Measurements from ENCODE around the gene ZFAND2A.
"Not testable (repeated sequence)": the region's sequence is repeated elsewhere in the genome, so short reads cannot be mapped to it uniquely, and the experiment has no call there.

ZFAND2A gene

GRCh38 chr7:1159891-1160669 is at the start of gene ZFAND2A:
ZFAND2A (minus strand) TSS chr7:1160196; CDS start chr7:1158212, 1,984 bp downstream.
- peak; percentile 99 for DNase-seq

GRCh38 chr7:1209097-1209496 is 49.1 kb upstream of the ZFAND2A start:
- DNase-seq, result no peak

- not testable (repeated sequence) for DNase-seq
These were observed 45.7 kb upstream of the ZFAND2A start for GRCh38 chr7:1205742-1206141.

- no peak for DNase-seq
These were observed 44.6 kb upstream of the ZFAND2A start for GRCh38 chr7:1204460-1205140.

GRCh38 chr7:1202914-1203313 is 42.9 kb upstream of the ZFAND2A start:
- DNase-seq, result not testable (repeated sequence)

GRCh38 chr7:1201916-1202315 is 41.9 kb upstream of the ZFAND2A start:
- DNase-seq, result no peak

- DNase-seq, result no peak
These were observed 40.0 kb upstream of the ZFAND2A start for GRCh38 chr7:1200045-1200444.

GRCh38 chr7:1197997-1198625 is 38.1 kb upstream of the ZFAND2A start:
- DNase-seq, result no peak

- no peak for DNase-seq
These were observed 37.0 kb upstream of the ZFAND2A start for GRCh38 chr7:1196950-1197349.

- not testable (repeated sequence) for DNase-seq
These were observed 36.4 kb upstream of the ZFAND2A start for GRCh38 chr7:1196441-1196840.

- DNase-seq, result peak; percentile 41 to 47
These were observed 33.8 kb upstream of the ZFAND2A start for GRCh38 chr7:1193593-1194424.

- DNase-seq, result peak in 1 of 2 experiments; percentile 19
These were observed 32.2 kb upstream of the ZFAND2A start for GRCh38 chr7:1192171-1192676.

- DNase-seq, result no peak
These were observed 30.2 kb upstream of the ZFAND2A start for GRCh38 chr7:1189986-1190772.

- no peak for DNase-seq
These were observed 28.8 kb upstream of the ZFAND2A start for GRCh38 chr7:1188720-1189294.

GRCh38 chr7:1187127-1187526 is 27.1 kb upstream of the ZFAND2A start:
- DNase-seq, result no peak

- no peak for DNase-seq
These were observed 21.6 kb upstream of the ZFAND2A start for GRCh38 chr7:1181640-1182039.

GRCh38 chr7:1181031-1181430 is 21.0 kb upstream of the ZFAND2A start:
- DNase-seq, result no peak

GRCh38 chr7:1176891-1177373 is 16.9 kb upstream of the ZFAND2A start:
- DNase-seq, result peak; percentile 94 to 95

GRCh38 chr7:1175967-1176851 is 16.2 kb upstream of the ZFAND2A start:
- peak; percentile 95 to 96 for DNase-seq

- DNase-seq, result no peak
These were observed 15.6 kb upstream of the ZFAND2A start for GRCh38 chr7:1175597-1175966.
